ENCODE measurements around the gene TPM1. TPM values are rescaled to one million over a fixed set of nuclear protein-coding genes. Genes with fewer than 3 reads are reported as not detected.

The TPM1 gene
- total and polyA plus RNA-seq, 2 of the 4 experiments (the other 2 are of a cell fraction): 661 to 1,623 TPM

- H3K23ac ChIP-seq (ENCODE audit: low read depth, low read length): no peak overlapping the region
- DNase-seq: no peak
- peaks cover 2% of the 10 kb centered on the region; the same call in 1 of the 2 replicates for H3K4me1 ChIP-seq (ENCODE audit: control insufficient read depth, insufficient read depth, low read length)
- H3K79me1 ChIP-seq (ENCODE audit: low read depth in 1 of 2, low read length in 2 of 2): no peaks in the 10 kb centered on the region
- no peak overlapping the region for H3K18ac ChIP-seq (ENCODE audit: low read depth, low read length)
- H4K91ac ChIP-seq (ENCODE audit: insufficient read depth, low read depth, low read length): no peak overlapping the region
- H3K56ac ChIP-seq (ENCODE audit: extremely low read depth, insufficient read depth, low read length): no peak overlapping the region
- no peak overlapping the region for H4K5ac ChIP-seq (ENCODE audit: low read depth, low read length)
- no peak for TF ChIP-seq BHLHE40 (IDR thresholded peaks at IDR 0.05; ENCODE audit: low read depth, low read length)
- no peak for TF ChIP-seq RCOR1 (IDR thresholded peaks at IDR 0.05; ENCODE audit: insufficient replicate concordance, low read length)
- TF ChIP-seq POLR2A (IDR thresholded peaks at IDR 0.05; ENCODE audit: low read depth, low read length): no peak
- TF ChIP-seq FOS (IDR thresholded peaks at IDR 0.05; ENCODE audit: low read depth, low read length): no peak
- TF ChIP-seq, protein P1, sequence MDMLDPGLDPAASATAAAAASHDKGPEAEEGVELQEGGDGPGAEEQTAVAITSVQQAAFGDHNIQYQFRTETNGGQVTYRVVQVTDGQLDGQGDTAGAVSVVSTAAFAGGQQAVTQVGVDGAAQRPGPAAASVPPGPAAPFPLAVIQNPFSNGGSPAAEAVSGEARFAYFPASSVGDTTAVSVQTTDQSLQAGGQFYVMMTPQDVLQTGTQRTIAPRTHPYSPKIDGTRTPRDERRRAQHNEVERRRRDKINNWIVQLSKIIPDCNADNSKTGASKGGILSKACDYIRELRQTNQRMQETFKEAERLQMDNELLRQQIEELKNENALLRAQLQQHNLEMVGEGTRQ (IDR thresholded peaks at IDR 0.05; ENCODE audit: low read depth, low read length): no peak
- no peak for TF ChIP-seq CHD1 (IDR thresholded peaks at IDR 0.05; ENCODE audit: low read depth, low read length)
- TF ChIP-seq, protein P2, sequence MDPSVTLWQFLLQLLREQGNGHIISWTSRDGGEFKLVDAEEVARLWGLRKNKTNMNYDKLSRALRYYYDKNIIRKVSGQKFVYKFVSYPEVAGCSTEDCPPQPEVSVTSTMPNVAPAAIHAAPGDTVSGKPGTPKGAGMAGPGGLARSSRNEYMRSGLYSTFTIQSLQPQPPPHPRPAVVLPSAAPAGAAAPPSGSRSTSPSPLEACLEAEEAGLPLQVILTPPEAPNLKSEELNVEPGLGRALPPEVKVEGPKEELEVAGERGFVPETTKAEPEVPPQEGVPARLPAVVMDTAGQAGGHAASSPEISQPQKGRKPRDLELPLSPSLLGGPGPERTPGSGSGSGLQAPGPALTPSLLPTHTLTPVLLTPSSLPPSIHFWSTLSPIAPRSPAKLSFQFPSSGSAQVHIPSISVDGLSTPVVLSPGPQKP (IDR thresholded peaks at IDR 0.05; ENCODE audit: borderline replicate concordance, low read depth, low read length): no peak
- no peak for TF ChIP-seq MAZ (IDR thresholded peaks at IDR 0.05; ENCODE audit: borderline replicate concordance, low read depth, low read length)
- no peak for TF ChIP-seq RFX5 (IDR thresholded peaks at IDR 0.05; ENCODE audit: low read depth, low read length)
- TF ChIP-seq MXI1 (IDR thresholded peaks at IDR 0.05; ENCODE audit: borderline replicate concordance, low read depth, low read length): no peak
- TF ChIP-seq CTCF (conservative IDR thresholded peaks at IDR 0.05; ENCODE audit: low read depth, low read length): no peak
- no peak for TF ChIP-seq NFE2L2 (IDR thresholded peaks at IDR 0.05; ENCODE audit: low read depth, low read length)
- no peak for TF ChIP-seq MAFK (IDR thresholded peaks at IDR 0.05; ENCODE audit: low read depth, low read length)
- in situ Hi-C loops (cut with MboI; ENCODE audit: low sequenced_read_pairs): no loop called here
- no peak overlapping the region for H3K14ac ChIP-seq (replicated peaks; ENCODE audit: low read depth, low read length)
- H2BK5ac ChIP-seq (ENCODE audit: low read depth, low read length, poor library complexity, severe bottlenecking): no peak overlapping the region
- H3K27ac ChIP-seq (ENCODE audit: insufficient read depth, low read length): no peak overlapping the region
- H2AK5ac ChIP-seq (ENCODE audit: low read depth, low read length): no peak overlapping the region
- H2BK15ac ChIP-seq (ENCODE audit: low read depth, low read length): no peak overlapping the region
- POLR2A ChIA-PET (ENCODE audit: unreplicated experiment): no interaction called here
- no peaks in the 10 kb centered on the region for H4K20me1 ChIP-seq (ENCODE audit: insufficient read depth, low read length)
- no peak overlapping the region for H2AFZ ChIP-seq (replicated peaks; ENCODE audit: low read length, poor library complexity)
- no peaks in the 10 kb centered on the region for H3K36me3 ChIP-seq (ENCODE audit: control insufficient read depth, insufficient read depth, low read length)
- no peaks in the 10 kb centered on the region for H3K9me3 ChIP-seq (ENCODE audit: control insufficient read depth, insufficient read depth, low read length)
- no peak overlapping the region for H2AK9ac ChIP-seq (replicated peaks; ENCODE audit: low read depth, low read length, poor library complexity)
- WGBS, 2 experiments (ENCODE audit: extremely low coverage in 2 of 2, insufficient read length in 1 of 2): no CpG with 5 or more reads among the region's 4 CpGs
- ATAC-seq (ENCODE audit: low read depth): no peak
- H3K4me3 ChIP-seq (ENCODE audit: insufficient read depth, low read depth, low read length): no peak overlapping the region
- H3K4ac ChIP-seq (ENCODE audit: low read depth, low read length): no peak overlapping the region; the same call in 1 of the 2 replicates
- no peak overlapping the region for H3K9ac ChIP-seq (ENCODE audit: low read depth, low read length)
- H3K27me3 ChIP-seq (ENCODE audit: control insufficient read depth, insufficient read depth, low read length): no peaks in the 10 kb centered on the region
- intact Hi-C loops (cut with micrococcal nuclease): no loop called here
- no peak overlapping the region for H2BK120ac ChIP-seq (ENCODE audit: low read depth, low read length)
- no peak overlapping the region for H2BK20ac ChIP-seq (ENCODE audit: low read depth, low read length)
- no peak overlapping the region for H3K4me2 ChIP-seq (ENCODE audit: low read depth, low read length)
- no peak overlapping the region for H4K8ac ChIP-seq (ENCODE audit: low read depth in 2 of 2, low read length in 2 of 2)
- BruUV-seq (replicated peaks): no TSS peak
- dilution Hi-C loops (cut with HindIII; ENCODE audit: low sequenced_read_pairs, unreplicated experiment): no loop called here
- CTCF ChIA-PET: no interaction called here
- peaks cover 11% of the 10 kb centered on the region for H3K9me1 ChIP-seq (ENCODE audit: insufficient read depth, low read length)
Observed at GRCh38 chr15:62999178-62999577, 43.4 kb upstream of the TPM1 start.
